H9 (cell line): Measurements from ENCODE around the gene ULK4. TPM values are rescaled to one million over a fixed set of nuclear protein-coding genes. Genes with fewer than 3 reads are reported as not detected.

Experiments
- DNase-seq: peaks from one replicate; pipeline ENCODE4 v3.0.0-alpha.2; 2017
- H2AFZ ChIP-seq: one replicate; pipeline ENCODE4 v1.6.1; 2013; ENCODE audit warnings: mild to moderate bottlenecking, low read length, control low read depth, moderate library complexity
- H2AK5ac ChIP-seq: 2 replicates; pipeline ENCODE4 v1.6.1; 2013; ENCODE audit warnings: low read length, control low read depth, mixed read lengths; ENCODE audit not compliant: insufficient read length
- H2BK120ac ChIP-seq: one replicate; pipeline ENCODE4 v1.6.1; 2013; ENCODE audit warnings: low read depth, mild to moderate bottlenecking, low read length, control low read depth, inconsistent platforms; ENCODE audit not compliant: poor library complexity, severe bottlenecking
- H2BK12ac ChIP-seq: 2 replicates; pipeline ENCODE4 v1.6.1; 2013; ENCODE audit warnings: low read length, control low read depth, mixed read lengths, low read depth; ENCODE audit not compliant: insufficient read length
- H2BK15ac ChIP-seq: 2 replicates; pipeline ENCODE4 v1.6.1; 2013; ENCODE audit warnings: low read depth, low read length, control low read depth
- H2BK20ac ChIP-seq: one replicate; pipeline ENCODE4 v1.6.1; 2013; ENCODE audit warnings: low read depth, mild to moderate bottlenecking, low read length, control low read depth, inconsistent platforms; ENCODE audit not compliant: poor library complexity, severe bottlenecking
- H2BK5ac ChIP-seq: 2 replicates; pipeline ENCODE4 v1.6.1; 2013; ENCODE audit warnings: low read length, control low read depth, mixed read lengths; ENCODE audit not compliant: insufficient read length
- H3K14ac ChIP-seq: 2 replicates; pipeline ENCODE4 v1.6.1; 2013; ENCODE audit warnings: low read length, control low read depth; ENCODE audit not compliant: insufficient read depth
- H3K18ac ChIP-seq: 2 replicates; pipeline ENCODE4 v1.6.1; 2013; ENCODE audit warnings: low read depth, mild to moderate bottlenecking, mixed read lengths, low read length, control low read depth; ENCODE audit not compliant: insufficient read length
- H3K23ac ChIP-seq: 2 replicates; pipeline ENCODE4 v1.6.1; 2013; ENCODE audit warnings: low read length, control low read depth, mixed read lengths, low read depth; ENCODE audit not compliant: insufficient read length
- H3K23me2 ChIP-seq: 2 replicates; pipeline ENCODE4 v1.6.1; 2013; ENCODE audit warnings: low read depth, mild to moderate bottlenecking, mixed read lengths, low read length, control low read depth; ENCODE audit not compliant: insufficient read length, poor library complexity, severe bottlenecking
- H3K27ac ChIP-seq: 2 replicates; pipeline ENCODE4 v1.5.1; 2013; ENCODE audit warnings: low read length, control low read depth, mixed read lengths, low read depth; ENCODE audit not compliant: insufficient read length
- H3K27me3 ChIP-seq: 2 replicates; pipeline ENCODE4 v1.6.1; 2013; ENCODE audit warnings: low read length, control low read depth, inconsistent platforms; ENCODE audit not compliant: insufficient read depth
- H3K4ac ChIP-seq: 2 replicates; pipeline ENCODE4 v1.6.1; 2013; ENCODE audit warnings: low read depth, mild to moderate bottlenecking, control low read depth, inconsistent platforms, low read length, moderate library complexity
- H3K4me1 ChIP-seq: 2 replicates; pipeline ENCODE4 v1.6.1; 2013; ENCODE audit warnings: low read length, control low read depth, inconsistent platforms; ENCODE audit not compliant: insufficient read depth
- H3K4me2 ChIP-seq: 2 replicates; pipeline ENCODE4 v1.6.1; 2013; ENCODE audit warnings: low read length, control low read depth, mixed read lengths; ENCODE audit not compliant: insufficient read length, insufficient read depth
- H3K56ac ChIP-seq: 2 replicates; pipeline ENCODE4 v1.6.1; 2013; ENCODE audit warnings: low read depth, mild to moderate bottlenecking, mixed read lengths, low read length, control low read depth; ENCODE audit not compliant: insufficient read length
- H3K79me1 ChIP-seq: 2 replicates; pipeline ENCODE4 v1.6.1; 2013; ENCODE audit warnings: low read depth, mild to moderate bottlenecking, moderate library complexity, low read length, control low read depth, inconsistent platforms; ENCODE audit not compliant: insufficient read depth, poor library complexity, severe bottlenecking
- H3K79me2 ChIP-seq: 2 replicates; pipeline ENCODE4 v1.6.1; 2013; ENCODE audit warnings: low read length, control low read depth, inconsistent platforms; ENCODE audit not compliant: insufficient read depth
- H3K9ac ChIP-seq: 2 replicates; pipeline ENCODE4 v1.6.1; 2013; ENCODE audit warnings: low read length, control low read depth, mixed read lengths; ENCODE audit not compliant: insufficient read length; ENCODE audit errors: extremely low read depth
- H3K9me3 ChIP-seq: one replicate; pipeline ENCODE4 v1.6.1; 2013; ENCODE audit warnings: low read depth, low read length, inconsistent platforms; ENCODE audit not compliant: control insufficient read depth
- H3T11ph ChIP-seq: one replicate; pipeline ENCODE4 v1.6.1; 2013; ENCODE audit warnings: mild to moderate bottlenecking, low read length, control low read depth, inconsistent platforms
- H4K20me1 ChIP-seq: one replicate; pipeline ENCODE4 v1.6.1; 2013; ENCODE audit not compliant: control insufficient read depth, insufficient read length, insufficient read depth
- H4K5ac ChIP-seq: 2 replicates; pipeline ENCODE4 v1.6.1; 2013; ENCODE audit warnings: low read depth, mild to moderate bottlenecking, mixed read lengths, low read length, control low read depth; ENCODE audit not compliant: insufficient read length
- H4K8ac ChIP-seq: replicated peaks from 2 replicates; pipeline ENCODE4 v1.6.1; 2013; ENCODE audit warnings: low read length, control low read depth, mixed read lengths, low read depth; ENCODE audit not compliant: insufficient read length
- H4K91ac ChIP-seq: 2 replicates; pipeline ENCODE4 v1.6.1; 2013; ENCODE audit warnings: low read depth, mild to moderate bottlenecking, moderate library complexity, mixed read lengths, low read length, control low read depth; ENCODE audit not compliant: insufficient read length
- H3K27ac Mint-ChIP-seq, 3 experiments: 2 replicates in 2 of 3; 3 replicates in 1 of 3; pipeline ENCODE4 v1.8.0; 2020 to 2021; ENCODE audit warnings: mixed read lengths in 3 of 3, mild to moderate bottlenecking in 1 of 3, moderate library complexity in 1 of 3
- H3K27me3 Mint-ChIP-seq: 2 replicates; pipeline ENCODE4 v1.8.0; 2021; ENCODE audit warnings: low read depth, mild to moderate bottlenecking, moderate library complexity, mixed read lengths
- H3K36me3 Mint-ChIP-seq, 3 experiments: 2 replicates in 2 of 3; 3 replicates in 1 of 3; pipeline ENCODE4 v1.8.0; 2020 to 2021; ENCODE audit warnings: low read depth in 3 of 3, mixed read lengths in 3 of 3; ENCODE audit not compliant: insufficient read depth in 1 of 3
- H3K4me1 Mint-ChIP-seq, 2 experiments: 2 replicates each; pipeline ENCODE4 v1.8.0; 2020; ENCODE audit warnings: mixed read lengths in 2 of 2
- H3K4me3 Mint-ChIP-seq, 2 experiments: 2 replicates in 1 of 2; 3 replicates in 1 of 2; pipeline ENCODE4 v1.8.0; 2020 to 2021; ENCODE audit warnings: mild to moderate bottlenecking in 2 of 2, mixed read lengths in 2 of 2, moderate library complexity in 1 of 2
- H3K9me3 Mint-ChIP-seq, 2 experiments: 2 replicates in 1 of 2; 3 replicates in 1 of 2; pipeline ENCODE4 v1.8.0; 2020; ENCODE audit warnings: mild to moderate bottlenecking in 2 of 2, mixed read lengths in 2 of 2, moderate library complexity in 1 of 2
- CTCF ChIP-seq: fragments of 200-600 bp; sonication (generic); conservative IDR thresholded peaks from 3 replicates; pipeline ENCODE4 v1.8.0; 2021; ENCODE audit warnings: antibody characterized with exemption, mild to moderate bottlenecking
- total RNA-seq: library from RNA; stranded (reverse); gene quantifications from 2 replicates; pipeline ENCODE4 v1.2.1, GENCODE V29; 2021

ULK4 gene
- total RNA-seq, 1 experiment from 2014 or later: 12.9 TPM

DNA sequence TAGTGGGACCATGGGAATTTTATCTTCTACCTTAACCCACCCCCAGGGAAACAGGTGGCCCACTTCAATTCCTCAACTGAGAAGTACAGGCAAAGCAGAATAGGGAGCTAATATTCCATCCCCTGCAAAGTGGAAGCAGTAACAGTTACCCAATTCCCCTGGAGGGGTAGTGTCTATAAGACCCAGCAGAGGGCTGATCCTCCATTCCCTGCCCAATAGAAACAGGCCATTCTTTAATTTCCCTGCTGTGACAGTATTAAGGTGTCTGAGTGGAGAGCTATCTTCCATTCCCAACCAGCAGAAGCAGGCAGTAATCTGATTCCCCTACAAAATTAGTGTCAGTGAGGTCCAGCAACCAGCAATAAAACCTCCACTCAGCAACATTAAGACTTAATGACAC lies 219.8 kb downstream of the ULK4 start:
- Histone ChIP-seq H4K5ac (no peak overlapping the region), H3K4me2 (no peak overlapping the region), H4K91ac (no peak overlapping the region), H4K8ac (no peak overlapping the region), H3K56ac (no peak overlapping the region), H3K27ac (no peak overlapping the region), H3K18ac (no peak overlapping the region), H3T11ph (no peak overlapping the region), H3K79me1 (no peaks in the 10 kb centered on the region), H2BK20ac (no peak overlapping the region), H3K9ac (no peak overlapping the region), H3K4me1 (peaks cover 4% of the 10 kb centered on the region; the same call in 1 of the 2 replicates), H3K23ac (no peak overlapping the region), H2AFZ (no peak overlapping the region), H3K9me3 (no peaks in the 10 kb centered on the region), H3K27me3 (no peaks in the 10 kb centered on the region), H4K20me1 (no peaks in the 10 kb centered on the region), H3K4ac (no peak overlapping the region), H2BK12ac (no peak overlapping the region), H3K14ac (no peak overlapping the region), H3K23me2 (no peaks in the 10 kb centered on the region), H3K79me2 (no peaks in the 10 kb centered on the region), H2BK15ac (no peak overlapping the region), H2BK5ac (no peak overlapping the region), H2BK120ac (no peak overlapping the region), H2AK5ac (no peak overlapping the region)
- Mint-ChIP-seq H3K36me3 (peaks cover 0 to 4% (median 0%) of the 10 kb centered on the region in 3 experiments; a peak in 3 of 7 replicates), H3K9me3 (peaks cover 0 to 3% of the 10 kb centered on the region in 2 experiments; a peak in 2 of 5 replicates), H3K4me1 (peaks cover 17 to 18% of the 10 kb centered on the region in 2 experiments), H3K27ac (peak overlapping the region in 1 of 3 experiments; percentile 59; a peak in 5 of 7 replicates), H3K27me3 (no peaks in the 10 kb centered on the region), H3K4me3 (no peak overlapping the region)
- no peak for DNase-seq
- peak; percentile 30; the same call in 2 of the 3 replicates for TF ChIP-seq CTCF
